Gastrocnemius medialis (tissue), 4 donors: ENCODE data around the gene AICDA.

Experiments used
- POLR2A ChIP-seq, 2 donors: fragments of 450-650 bp; IDR thresholded peaks; one replicate each; pipeline ENCODE4 v1.6.1; 2017; ENCODE audit warnings: antibody characterized with exemption in 2 of 2, mild to moderate bottlenecking in 2 of 2, moderate library complexity in 2 of 2
- TF ChIP-seq, protein P1 (sequence below), 5 experiments: fragments of 450-650 bp in 3 of 5; fragments of 200-600 bp in 2 of 5; sonication (generic) in 2 of 5; IDR thresholded peaks in 4 of 5; conservative IDR thresholded peaks in 1 of 5; 1 replicate in 4 of 5; 2 replicates in 1 of 5; pipeline ENCODE4 v1.5.1; 2016 to 2019; ENCODE audit warnings: antibody characterized with exemption in 5 of 5, mild to moderate bottlenecking in 3 of 5, moderate library complexity in 3 of 5

DNA sequence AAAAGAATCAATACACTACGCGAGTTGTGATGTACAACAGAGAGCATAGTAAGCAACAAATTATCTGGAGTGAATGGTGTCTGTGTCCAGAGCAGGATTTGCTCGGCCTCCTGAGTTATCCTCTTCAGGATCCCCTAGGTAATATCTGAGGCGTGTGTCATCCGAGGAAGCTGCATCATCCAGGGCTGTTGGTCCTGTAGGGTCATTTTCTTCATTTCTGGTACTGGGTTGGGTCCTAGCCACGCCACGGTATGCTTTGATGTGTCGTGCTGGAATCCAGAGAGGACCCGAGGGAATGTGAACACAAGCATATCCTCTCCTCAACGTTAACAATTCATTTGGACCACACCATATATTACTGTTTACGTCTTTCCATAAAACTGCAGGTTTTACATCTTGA, 53.0 kb downstream of the AICDA start:
- TF ChIP-seq, protein P1, sequence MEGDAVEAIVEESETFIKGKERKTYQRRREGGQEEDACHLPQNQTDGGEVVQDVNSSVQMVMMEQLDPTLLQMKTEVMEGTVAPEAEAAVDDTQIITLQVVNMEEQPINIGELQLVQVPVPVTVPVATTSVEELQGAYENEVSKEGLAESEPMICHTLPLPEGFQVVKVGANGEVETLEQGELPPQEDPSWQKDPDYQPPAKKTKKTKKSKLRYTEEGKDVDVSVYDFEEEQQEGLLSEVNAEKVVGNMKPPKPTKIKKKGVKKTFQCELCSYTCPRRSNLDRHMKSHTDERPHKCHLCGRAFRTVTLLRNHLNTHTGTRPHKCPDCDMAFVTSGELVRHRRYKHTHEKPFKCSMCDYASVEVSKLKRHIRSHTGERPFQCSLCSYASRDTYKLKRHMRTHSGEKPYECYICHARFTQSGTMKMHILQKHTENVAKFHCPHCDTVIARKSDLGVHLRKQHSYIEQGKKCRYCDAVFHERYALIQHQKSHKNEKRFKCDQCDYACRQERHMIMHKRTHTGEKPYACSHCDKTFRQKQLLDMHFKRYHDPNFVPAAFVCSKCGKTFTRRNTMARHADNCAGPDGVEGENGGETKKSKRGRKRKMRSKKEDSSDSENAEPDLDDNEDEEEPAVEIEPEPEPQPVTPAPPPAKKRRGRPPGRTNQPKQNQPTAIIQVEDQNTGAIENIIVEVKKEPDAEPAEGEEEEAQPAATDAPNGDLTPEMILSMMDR (IDR thresholded peaks at IDR 0.05 in 4 of 5, conservative IDR thresholded peaks at IDR 0.05 in 1 of 5), result no peak
- no peak for TF ChIP-seq POLR2A (IDR thresholded peaks at IDR 0.05)
